Astrocyte (in vitro differentiated cells and primary cell): ENCODE measurements around the gene ATP11C. TPM values are rescaled to one million over a fixed set of nuclear protein-coding genes. Genes with fewer than 3 reads are reported as not detected.

Experiments
- DNase-seq: peaks from one replicate; pipeline ENCODE4 v3.0.0-alpha.2; 2010; ENCODE audit warnings: low read depth
- FAIRE-seq: peaks from 2 replicates; lab custom pipeline; 2011; peaks lifted over from hg19 to GRCh38; lab: Jason Lieb, UNC
- H2AFZ ChIP-seq: 2 replicates; pipeline ENCODE4 v1.6.0; 2012; ENCODE audit warnings: low read depth, low read length, inconsistent platforms
- H3K27ac ChIP-seq: 2 replicates; pipeline ENCODE4 v1.5.1; 2011; ENCODE audit warnings: low read depth, low read length, inconsistent platforms
- H3K27me3 ChIP-seq: 2 replicates; pipeline ENCODE4 v1.6.0; 2011; ENCODE audit warnings: low read length, inconsistent platforms; ENCODE audit not compliant: insufficient read depth
- H3K36me3 ChIP-seq: 2 replicates; pipeline ENCODE4 v1.5.1; 2011; ENCODE audit warnings: low read length, inconsistent platforms; ENCODE audit not compliant: insufficient read depth
- H3K4me1 ChIP-seq: 2 replicates; pipeline ENCODE4 v1.5.1; 2011; ENCODE audit warnings: low read length, inconsistent platforms; ENCODE audit not compliant: insufficient read depth
- H3K4me2 ChIP-seq: 2 replicates; pipeline ENCODE4 v1.6.0; 2012; ENCODE audit warnings: low read length, inconsistent platforms
- H3K4me3 ChIP-seq: 2 replicates; pipeline ENCODE4 v1.5.1; 2011; ENCODE audit warnings: low read depth, mild to moderate bottlenecking, low read length, inconsistent platforms; ENCODE audit not compliant: insufficient read depth
- H3K79me2 ChIP-seq: 2 replicates; pipeline ENCODE4 v1.6.0; 2012; ENCODE audit warnings: mild to moderate bottlenecking, low read length, inconsistent platforms; ENCODE audit not compliant: insufficient read depth
- H3K9ac ChIP-seq: 2 replicates; pipeline ENCODE4 v1.6.0; 2012; ENCODE audit warnings: mild to moderate bottlenecking, low read length, inconsistent platforms
- H3K9me3 ChIP-seq: 2 replicates; pipeline ENCODE4 v1.5.1; 2012; ENCODE audit warnings: low read depth, mild to moderate bottlenecking, low read length, inconsistent platforms; ENCODE audit not compliant: insufficient read depth
- H4K20me1 ChIP-seq: 2 replicates; pipeline ENCODE4 v1.6.0; 2012; ENCODE audit warnings: low read length, inconsistent platforms; ENCODE audit not compliant: insufficient read depth
- H3K27ac Mint-ChIP-seq: one replicate; pipeline ENCODE4 v1.8.0; 2021; ENCODE audit warnings: mild to moderate bottlenecking, mixed read lengths; ENCODE audit not compliant: unreplicated experiment
- H3K27me3 Mint-ChIP-seq: one replicate; pipeline ENCODE4 v1.8.0; 2021; ENCODE audit warnings: low read depth, mixed read lengths; ENCODE audit not compliant: unreplicated experiment
- H3K36me3 Mint-ChIP-seq: one replicate; pipeline ENCODE4 v1.8.0; 2021; ENCODE audit warnings: low read depth, mixed read lengths; ENCODE audit not compliant: unreplicated experiment
- H3K4me1 Mint-ChIP-seq: one replicate; pipeline ENCODE4 v1.8.0; 2021; ENCODE audit warnings: low read depth, mixed read lengths; ENCODE audit not compliant: unreplicated experiment
- H3K4me3 Mint-ChIP-seq: one replicate; pipeline ENCODE4 v1.8.0; 2021; ENCODE audit warnings: mild to moderate bottlenecking, moderate library complexity, mixed read lengths; ENCODE audit not compliant: unreplicated experiment
- H3K9me3 Mint-ChIP-seq: one replicate; pipeline ENCODE4 v1.8.0; 2021; ENCODE audit warnings: mild to moderate bottlenecking, mixed read lengths; ENCODE audit not compliant: unreplicated experiment
- EZH2 ChIP-seq: IDR thresholded peaks from 2 replicates; pipeline ENCODE4 v1.6.1; 2012; ENCODE audit warnings: mild to moderate bottlenecking, low read length, inconsistent platforms; ENCODE audit not compliant: insufficient read depth
- total RNA-seq: library from RNA; stranded (reverse); gene quantifications from 2 replicates; pipeline ENCODE4 v1.2.1, GENCODE V29; 2021
- TF ChIP-seq, protein P1 (sequence below): IDR thresholded peaks from 2 replicates; pipeline ENCODE4 v1.5.1; 2011; ENCODE audit warnings: low read depth, mild to moderate bottlenecking, inconsistent platforms, low read length, moderate library complexity; ENCODE audit not compliant: insufficient read depth

ATP11C gene
- total RNA-seq, 1 donor from 2014 or later: 24.6 TPM

DNA sequence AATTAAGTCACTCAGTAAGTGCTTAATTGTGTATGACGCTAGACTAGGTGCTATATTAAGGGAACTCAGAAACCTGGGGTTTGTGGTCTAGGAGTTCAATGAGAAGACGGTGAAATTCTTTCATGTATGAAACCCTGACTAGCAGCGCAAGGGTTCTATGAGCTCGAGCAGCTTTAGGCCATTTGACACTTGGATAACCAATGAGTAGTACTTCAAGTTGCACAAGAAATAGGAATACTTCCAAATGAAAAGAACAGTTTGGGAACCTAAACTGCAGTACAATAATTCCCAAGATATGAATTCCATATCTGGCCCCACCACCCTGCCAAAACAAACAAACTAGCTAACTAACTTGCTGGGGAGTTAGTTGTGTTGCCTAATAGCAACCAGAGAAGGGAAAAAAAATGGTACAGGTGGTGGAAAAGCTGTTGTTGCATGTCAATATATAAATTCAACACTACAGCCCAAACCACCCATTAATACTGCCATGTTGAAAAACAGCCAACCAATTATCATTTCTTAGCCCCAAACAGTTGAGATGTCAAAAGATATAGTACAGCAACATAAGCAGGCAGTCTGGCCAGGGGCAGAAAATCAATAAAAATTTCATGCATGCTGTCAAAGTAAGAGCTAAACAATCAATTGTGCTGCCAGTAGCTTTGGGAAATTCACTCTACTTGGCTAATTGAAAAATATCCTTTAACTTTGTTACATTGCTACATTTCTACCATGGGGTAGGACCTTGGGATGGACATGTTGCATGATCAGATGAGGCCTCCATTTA, 170.3 kb downstream of the ATP11C start:
- FAIRE-seq: no peak
- H3K9me3 Mint-ChIP-seq: no peaks in the 10 kb centered on the region
- H3K36me3 Mint-ChIP-seq: no peaks in the 10 kb centered on the region

DNA sequence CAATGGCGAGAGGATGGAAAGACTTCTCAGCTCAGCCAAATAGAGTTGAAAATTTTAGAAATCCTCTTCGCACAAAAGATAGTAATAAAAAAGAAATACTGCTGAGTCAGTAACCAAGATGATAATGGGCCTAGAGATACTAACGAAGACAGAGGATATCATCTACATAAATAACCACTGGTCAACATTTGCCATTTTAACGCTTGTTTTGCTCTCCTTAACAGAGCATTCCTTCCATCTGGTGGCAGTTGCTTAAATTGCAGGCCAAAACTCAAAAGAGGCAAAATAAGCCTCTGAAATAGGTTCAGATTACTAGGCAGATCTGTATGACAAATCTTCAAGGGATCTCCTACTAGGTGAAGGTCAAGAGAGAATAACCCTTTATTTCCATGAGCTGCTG, 173.2 kb downstream of the ATP11C start:
- Histone ChIP-seq H3K9me3 (no peaks in the 10 kb centered on the region), H3K4me3 (no peak overlapping the region), H3K4me2 (no peak overlapping the region), H3K9ac (no peak overlapping the region), H2AFZ (no peak overlapping the region), H3K36me3 (no peaks in the 10 kb centered on the region), H3K79me2 (no peaks in the 10 kb centered on the region), H4K20me1 (no peaks in the 10 kb centered on the region), H3K4me1 (no peaks in the 10 kb centered on the region), H3K27ac (no peak overlapping the region), H3K27me3 (no peaks in the 10 kb centered on the region)
- FAIRE-seq (peak; percentile 86), DNase-seq (no peak)
- Mint-ChIP-seq H3K36me3 (peaks cover 2% of the 10 kb centered on the region), H3K27me3 (no peaks in the 10 kb centered on the region), H3K4me1 (no peaks in the 10 kb centered on the region), H3K4me3 (no peak overlapping the region), H3K9me3 (peaks cover 3% of the 10 kb centered on the region), H3K27ac (no peak overlapping the region)
- TF ChIP-seq EZH2: no peak
- TF ChIP-seq, protein P1, sequence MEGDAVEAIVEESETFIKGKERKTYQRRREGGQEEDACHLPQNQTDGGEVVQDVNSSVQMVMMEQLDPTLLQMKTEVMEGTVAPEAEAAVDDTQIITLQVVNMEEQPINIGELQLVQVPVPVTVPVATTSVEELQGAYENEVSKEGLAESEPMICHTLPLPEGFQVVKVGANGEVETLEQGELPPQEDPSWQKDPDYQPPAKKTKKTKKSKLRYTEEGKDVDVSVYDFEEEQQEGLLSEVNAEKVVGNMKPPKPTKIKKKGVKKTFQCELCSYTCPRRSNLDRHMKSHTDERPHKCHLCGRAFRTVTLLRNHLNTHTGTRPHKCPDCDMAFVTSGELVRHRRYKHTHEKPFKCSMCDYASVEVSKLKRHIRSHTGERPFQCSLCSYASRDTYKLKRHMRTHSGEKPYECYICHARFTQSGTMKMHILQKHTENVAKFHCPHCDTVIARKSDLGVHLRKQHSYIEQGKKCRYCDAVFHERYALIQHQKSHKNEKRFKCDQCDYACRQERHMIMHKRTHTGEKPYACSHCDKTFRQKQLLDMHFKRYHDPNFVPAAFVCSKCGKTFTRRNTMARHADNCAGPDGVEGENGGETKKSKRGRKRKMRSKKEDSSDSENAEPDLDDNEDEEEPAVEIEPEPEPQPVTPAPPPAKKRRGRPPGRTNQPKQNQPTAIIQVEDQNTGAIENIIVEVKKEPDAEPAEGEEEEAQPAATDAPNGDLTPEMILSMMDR: peak; percentile 56

More for the DNA sequence above, 170.3 kb downstream of the ATP11C start:
- Histone ChIP-seq H3K4me2 (no peak overlapping the region), H3K9ac (no peak overlapping the region), H3K79me2 (no peaks in the 10 kb centered on the region), H3K4me1 (no peaks in the 10 kb centered on the region), H4K20me1 (no peaks in the 10 kb centered on the region), H2AFZ (no peak overlapping the region), H3K9me3 (no peaks in the 10 kb centered on the region), H3K4me3 (no peak overlapping the region), H3K27me3 (no peaks in the 10 kb centered on the region), H3K36me3 (no peaks in the 10 kb centered on the region), H3K27ac (no peak overlapping the region)
- Mint-ChIP-seq H3K27ac (no peak overlapping the region), H3K4me3 (no peak overlapping the region), H3K27me3 (no peaks in the 10 kb centered on the region), H3K4me1 (no peaks in the 10 kb centered on the region)
- peak; percentile 4 for DNase-seq
- TF ChIP-seq, protein P1: no peak
- TF ChIP-seq EZH2: no peak

DNA sequence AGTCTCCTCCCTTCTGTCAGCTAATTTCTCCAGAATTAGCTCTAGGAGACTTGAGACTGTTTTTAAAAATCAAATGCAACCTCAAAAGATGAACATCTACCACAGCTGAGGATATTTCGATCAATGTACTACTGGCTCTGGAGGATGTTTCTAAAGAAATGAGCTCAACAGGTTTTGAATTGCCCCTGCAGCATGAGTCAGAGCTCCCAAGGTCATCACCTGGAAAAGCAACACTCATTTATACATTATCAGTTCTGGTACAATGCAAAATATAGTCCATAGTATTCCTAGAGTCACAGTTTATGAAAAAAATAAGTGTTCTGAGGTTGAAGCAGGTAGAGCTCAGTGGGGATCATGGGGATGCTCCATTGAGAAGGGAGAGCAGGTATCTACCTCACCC, 174.0 kb downstream of the ATP11C start:
- no peak for FAIRE-seq
- H3K9ac ChIP-seq: no peak overlapping the region
- H2AFZ ChIP-seq: no peak overlapping the region
- TF ChIP-seq, protein P1: no peak
- TF ChIP-seq EZH2: no peak
- no peak for DNase-seq
- H3K4me2 ChIP-seq: no peak overlapping the region
- Mint-ChIP-seq H3K4me3 (no peak overlapping the region), H3K4me1 (no peaks in the 10 kb centered on the region), H3K27me3 (no peaks in the 10 kb centered on the region), H3K36me3 (peaks cover 7% of the 10 kb centered on the region), H3K9me3 (peaks cover 3% of the 10 kb centered on the region), H3K27ac (no peak overlapping the region)
- no peaks in the 10 kb centered on the region for H4K20me1 ChIP-seq
- no peaks in the 10 kb centered on the region for H3K79me2 ChIP-seq
- H3K27me3 ChIP-seq: no peaks in the 10 kb centered on the region
- H3K4me1 ChIP-seq: no peaks in the 10 kb centered on the region
- H3K36me3 ChIP-seq: no peaks in the 10 kb centered on the region
- no peaks in the 10 kb centered on the region for H3K9me3 ChIP-seq
- H3K4me3 ChIP-seq: no peak overlapping the region
- H3K27ac ChIP-seq: no peak overlapping the region
